OCI-LY1 (cell line): ENCODE results near the gene TEAD1.

ENCODE experiments used
- H2AFZ ChIP-seq: fragments of 200-600 bp; sonication (generic), shearing (Covaris generic); 2 replicates; pipeline ENCODE4 v1.6.0; 2014; ENCODE audit warnings: antibody characterized with exemption, mild to moderate bottlenecking, low read length
- H3F3A ChIP-seq: fragments of 200-600 bp; sonication (generic), shearing (Covaris generic); 2 replicates; pipeline ENCODE4 v1.6.0; 2014; ENCODE audit warnings: mild to moderate bottlenecking, antibody characterized with exemption, low read length, moderate library complexity; ENCODE audit not compliant: insufficient read depth
- H3K27ac ChIP-seq: fragments of 200-600 bp; sonication (generic); 2 replicates; pipeline ENCODE4 v1.5.1; 2014; ENCODE audit warnings: low read length, mixed run types, mild to moderate bottlenecking, low read depth; ENCODE audit not compliant: poor library complexity, severe bottlenecking
- H3K27me3 ChIP-seq: fragments of 200-600 bp; sonication (generic); 2 replicates; pipeline ENCODE4 v1.6.0; 2014; ENCODE audit warnings: antibody characterized with exemption, mild to moderate bottlenecking, low read length, moderate library complexity; ENCODE audit not compliant: insufficient read depth
- H3K36me3 ChIP-seq: fragments of 200-600 bp; sonication (generic); 2 replicates; pipeline ENCODE4 v1.6.1; 2014; ENCODE audit warnings: mild to moderate bottlenecking, antibody characterized with exemption, low read length, moderate library complexity, mixed read lengths; ENCODE audit not compliant: insufficient read depth
- H3K4me1 ChIP-seq: fragments of 200-600 bp; sonication (generic); 2 replicates; pipeline ENCODE4 v1.5.1; 2014; ENCODE audit warnings: mild to moderate bottlenecking, low read length, moderate library complexity; ENCODE audit not compliant: insufficient read depth, severe bottlenecking
- H3K4me2 ChIP-seq: fragments of 200-600 bp; sonication (generic), shearing (Covaris generic); 2 replicates; pipeline ENCODE4 v1.6.1; 2014; ENCODE audit warnings: low read length
- H3K4me3 ChIP-seq: fragments of 200-600 bp; sonication (generic); 2 replicates; pipeline ENCODE4 v1.5.1; 2014; ENCODE audit warnings: low read length, low read depth, mild to moderate bottlenecking, mixed read lengths; ENCODE audit not compliant: poor library complexity, severe bottlenecking
- H3K79me2 ChIP-seq: fragments of 200-600 bp; shearing (Covaris generic); 2 replicates; pipeline ENCODE4 v1.6.1; 2016; ENCODE audit warnings: mixed run types, low read length, mixed read lengths; ENCODE audit not compliant: insufficient read depth
- H3K9ac ChIP-seq: fragments of 200-600 bp; sonication (generic), shearing (Covaris generic); 2 replicates; pipeline ENCODE4 v1.6.1; 2014; ENCODE audit warnings: mild to moderate bottlenecking, low read length, mixed read lengths
- H3K9me2 ChIP-seq: fragments of 200-600 bp; sonication (generic), shearing (Covaris generic); 2 replicates; pipeline ENCODE4 v1.6.1; 2014; ENCODE audit warnings: low read depth, mild to moderate bottlenecking, low read length, mixed read lengths
- H3K9me3 ChIP-seq: fragments of 200-600 bp; shearing (Covaris generic); 2 replicates; pipeline ENCODE4 v1.6.1; 2014; ENCODE audit warnings: low read length, mixed read lengths
- H4K20me1 ChIP-seq: fragments of 200-600 bp; sonication (generic), shearing (Covaris generic); 2 replicates; pipeline ENCODE4 v1.6.0; 2016; ENCODE audit warnings: mild to moderate bottlenecking, low read length; ENCODE audit not compliant: insufficient read depth
- CTCF ChIP-seq: fragments of 200-600 bp; sonication (generic), shearing (Covaris generic); IDR thresholded peaks from 2 replicates; pipeline ENCODE4 v1.5.1; 2017; ENCODE audit warnings: mild to moderate bottlenecking, antibody characterized with exemption, low read length, moderate library complexity, mixed read lengths
- EZH2 ChIP-seq: fragments of 200-600 bp; sonication (generic), shearing (Covaris generic); IDR thresholded peaks from 2 replicates; pipeline ENCODE4 v1.8.0; 2017; ENCODE audit warnings: borderline replicate concordance, mixed run types, mild to moderate bottlenecking, antibody characterized with exemption, low read length, moderate library complexity, mixed read lengths

The TEAD1 gene

GRCh38 chr11:12867531-12867930, 193.3 kb downstream of the TEAD1 start:
- Histone ChIP-seq H3K27me3 (no peaks in the 10 kb centered on the region), H3K4me2 (no peak overlapping the region), H3K9me2 (no peaks in the 10 kb centered on the region), H3K4me1 (no peaks in the 10 kb centered on the region), H3K36me3 (no peaks in the 10 kb centered on the region), H3F3A (no peaks in the 10 kb centered on the region), H3K27ac (no peak overlapping the region), H2AFZ (no peak overlapping the region), H3K9ac (no peak overlapping the region), H3K9me3 (no peaks in the 10 kb centered on the region), H3K79me2 (no peaks in the 10 kb centered on the region), H4K20me1 (no peaks in the 10 kb centered on the region), H3K4me3 (no peak overlapping the region)
- TF ChIP-seq CTCF (no peak), EZH2 (no peak)

DNA sequence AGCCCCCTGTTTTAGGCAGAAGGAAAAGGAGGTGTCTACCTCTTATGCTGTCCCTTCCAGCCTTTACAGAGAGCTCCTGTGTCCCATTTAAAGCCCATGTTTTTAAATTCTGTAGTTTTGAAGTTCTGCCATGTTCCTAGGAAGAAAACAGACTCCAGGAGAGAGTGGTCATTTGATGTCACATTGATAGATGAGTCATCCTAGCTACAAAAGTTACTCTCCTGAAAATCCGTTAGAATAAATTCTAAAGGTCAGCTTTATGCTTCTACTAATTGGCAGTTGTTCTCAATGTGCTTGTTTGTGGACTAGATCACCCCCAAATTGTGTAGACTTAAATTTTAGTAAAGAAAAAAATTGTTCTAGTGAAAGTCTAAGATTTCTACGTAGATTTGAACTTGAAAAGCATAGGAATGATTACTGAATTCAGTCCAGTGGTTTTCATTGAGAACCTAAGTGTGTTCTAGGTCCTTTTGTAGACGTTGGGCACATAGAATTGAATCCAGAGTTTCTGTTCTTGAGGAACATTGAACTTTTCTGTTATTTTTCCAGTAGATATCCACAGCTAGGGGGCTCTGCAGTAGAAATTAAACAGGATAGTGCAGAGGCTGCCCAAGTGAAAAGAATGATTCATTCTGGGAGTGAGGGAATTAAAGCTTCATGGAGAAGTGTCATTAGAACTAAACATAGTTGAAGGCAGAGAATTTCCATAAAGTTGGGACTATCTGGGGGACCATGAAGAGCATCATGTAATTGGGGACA, 194.3 kb downstream of the TEAD1 start:
- H3K9me3 ChIP-seq = no peaks in the 10 kb centered on the region
- H3K79me2 ChIP-seq = no peaks in the 10 kb centered on the region
- H3K27ac ChIP-seq = no peak overlapping the region
- H4K20me1 ChIP-seq = no peaks in the 10 kb centered on the region
- no peaks in the 10 kb centered on the region for H3K9me2 ChIP-seq
- no peaks in the 10 kb centered on the region for H3K4me1 ChIP-seq
- no peak overlapping the region for H3K4me2 ChIP-seq
- no peaks in the 10 kb centered on the region for H3K27me3 ChIP-seq
- H3F3A ChIP-seq = no peaks in the 10 kb centered on the region
- H3K4me3 ChIP-seq = no peak overlapping the region
- no peaks in the 10 kb centered on the region for H3K36me3 ChIP-seq
- H3K9ac ChIP-seq = no peak overlapping the region
- TF ChIP-seq CTCF = no peak
- no peak for TF ChIP-seq EZH2
- no peak overlapping the region for H2AFZ ChIP-seq

GRCh38 chr11:12871241-12871640, 197.0 kb downstream of the TEAD1 start:
- Histone ChIP-seq H3F3A (no peaks in the 10 kb centered on the region), H3K36me3 (no peaks in the 10 kb centered on the region), H3K4me1 (no peaks in the 10 kb centered on the region), H3K79me2 (no peaks in the 10 kb centered on the region), H3K27ac (no peak overlapping the region), H2AFZ (no peak overlapping the region), H3K4me3 (no peak overlapping the region), H4K20me1 (no peaks in the 10 kb centered on the region), H3K9ac (no peak overlapping the region), H3K9me2 (no peaks in the 10 kb centered on the region), H3K27me3 (no peaks in the 10 kb centered on the region), H3K4me2 (no peak overlapping the region), H3K9me3 (no peaks in the 10 kb centered on the region)
- TF ChIP-seq EZH2 (no peak), CTCF (no peak)
